ENCODE results near the gene SPRY2. TPM values are rescaled to one million over a fixed set of nuclear protein-coding genes. Genes with fewer than 3 reads are reported as not detected.

Gene SPRY2
- total RNA-seq, 5 donors from 2014 or later (not counting 1 experiment from before 2014, with no cell fraction given): 0.33 to 1.2 (median 0.55) TPM

DNA sequence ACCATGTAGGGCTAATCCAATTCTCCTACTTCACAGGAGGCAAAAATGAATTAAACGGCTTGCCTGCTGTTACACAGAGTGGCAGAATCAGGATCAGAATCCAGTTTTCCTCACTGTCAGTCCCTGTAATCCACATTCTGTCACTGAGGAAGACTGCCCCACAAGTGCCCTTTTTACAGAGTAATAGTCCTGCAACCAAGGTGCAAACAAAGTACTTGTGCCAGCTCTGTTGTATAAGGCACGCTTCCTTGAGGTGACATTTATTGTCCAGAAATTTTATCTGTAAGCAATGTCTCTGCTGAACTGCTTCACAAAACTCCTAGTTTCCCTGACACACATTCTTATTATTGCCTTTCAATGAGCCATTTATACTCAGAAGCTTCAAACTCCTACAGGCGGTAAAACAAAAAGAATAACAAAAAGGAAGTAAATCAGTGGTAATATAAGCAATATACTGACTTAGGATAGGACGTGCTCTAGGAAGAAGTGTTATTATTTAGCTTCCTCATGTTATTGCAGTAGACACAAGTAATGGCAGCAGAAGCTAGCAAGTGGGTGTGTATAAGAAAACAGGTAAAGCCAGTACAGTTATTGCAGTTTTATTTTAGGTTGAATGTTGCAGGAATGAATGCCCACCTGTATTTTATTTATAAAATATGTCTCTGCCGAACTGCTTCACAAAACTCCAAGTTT, 28.8 kb downstream of the SPRY2 start:
- H3K9me3 ChIP-seq: no peaks in the 10 kb centered on the region
- Mint-ChIP-seq H3K4me3 (no peak overlapping the region), H3K9me3 (no peaks in the 10 kb centered on the region), H3K27ac (no peak overlapping the region), H3K36me3 (no peaks in the 10 kb centered on the region), H3K27me3 (peaks cover 0 to 5% of the 10 kb centered on the region in 2 donors), H3K4me1 (no peaks in the 10 kb centered on the region)
- H3K36me3 ChIP-seq (ENCODE audit: control insufficient read depth in 2 of 2, extremely low read depth in 1 of 2, insufficient read depth in 1 of 2, low read length in 1 of 2): no peaks in the 10 kb centered on the region
- no peak for ATAC-seq (replicated peaks in 1 of 4)
- H3K4me1 ChIP-seq (ENCODE audit: control insufficient read depth in 1 of 2, extremely low read depth in 1 of 2, insufficient read depth in 2 of 2, low read length in 2 of 2): no peaks in the 10 kb centered on the region
- POLR2A ChIA-PET: no interaction called here
- no peak for DNase-seq
- no peaks in the 10 kb centered on the region for H3K27me3 ChIP-seq (replicated peaks in 1 of 2; ENCODE audit: control insufficient read depth in 2 of 2, extremely low read depth in 1 of 2, insufficient read depth in 2 of 2, low read length in 1 of 2)
- 43% methylated on average over 1 of the region's 5 CpGs for WGBS (ENCODE audit: insufficient coverage)
- no peak overlapping the region for H3K27ac ChIP-seq (ENCODE audit: low read length)
- CTCF ChIA-PET: interaction anchor here in 1 of 2 donors (0.6 kb wide), 1 partner anchor 8 kb away, joined by 5 read pairs; no protein-coding TSS in a partner anchor
- H3K4me3 ChIP-seq (ENCODE audit: control insufficient read depth in 1 of 2, extremely low read depth in 1 of 2, low read length in 1 of 2): no peak overlapping the region

DNA sequence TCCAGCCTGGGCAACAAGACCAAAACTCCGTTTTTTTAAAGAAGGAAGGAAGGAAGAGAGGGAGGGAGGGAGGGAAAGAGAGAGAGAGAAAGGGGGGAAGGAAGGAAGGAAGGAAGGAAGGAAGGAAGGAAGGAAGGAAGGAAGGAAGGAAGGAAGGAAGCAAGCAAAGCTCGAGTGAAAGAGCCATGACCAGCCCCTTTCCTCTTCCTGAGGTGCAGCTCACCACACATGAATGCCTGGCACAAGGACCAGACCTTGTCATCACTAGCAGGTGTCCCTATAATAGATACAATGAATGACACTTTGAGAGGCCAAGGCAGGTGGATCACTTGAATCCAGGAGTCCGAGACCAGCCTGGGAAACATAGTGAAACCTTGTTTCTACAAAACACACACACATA, 31.0 kb downstream of the SPRY2 start:
- H3K27ac Mint-ChIP-seq: no peak overlapping the region
- no peak for ATAC-seq (replicated peaks in 1 of 4)
- no peaks in the 10 kb centered on the region for H3K4me1 Mint-ChIP-seq
- H3K36me3 ChIP-seq (ENCODE audit: control insufficient read depth in 2 of 2, extremely low read depth in 1 of 2, insufficient read depth in 1 of 2, low read length in 1 of 2): no peaks in the 10 kb centered on the region
- H3K4me1 ChIP-seq (ENCODE audit: control insufficient read depth in 1 of 2, extremely low read depth in 1 of 2, insufficient read depth in 2 of 2, low read length in 2 of 2): no peaks in the 10 kb centered on the region
- H3K4me3 Mint-ChIP-seq: no peak overlapping the region
- H3K9me3 ChIP-seq: no peaks in the 10 kb centered on the region
- WGBS (ENCODE audit: insufficient coverage): no CpG with 5 or more reads among the region's 3 CpGs
- no peak overlapping the region for H3K27ac ChIP-seq (ENCODE audit: low read length)
- no peaks in the 10 kb centered on the region for H3K36me3 Mint-ChIP-seq
- no peaks in the 10 kb centered on the region for H3K27me3 ChIP-seq (replicated peaks in 1 of 2; ENCODE audit: control insufficient read depth in 2 of 2, extremely low read depth in 1 of 2, insufficient read depth in 2 of 2, low read length in 1 of 2)
- POLR2A ChIA-PET: no interaction called here
- no peaks in the 10 kb centered on the region for H3K9me3 Mint-ChIP-seq
- no peak for DNase-seq
- CTCF ChIA-PET: no interaction called here
- no peak overlapping the region for H3K4me3 ChIP-seq (ENCODE audit: control insufficient read depth in 1 of 2, extremely low read depth in 1 of 2, low read length in 1 of 2)
- peaks cover 0 to 5% of the 10 kb centered on the region in 2 donors for H3K27me3 Mint-ChIP-seq

DNA sequence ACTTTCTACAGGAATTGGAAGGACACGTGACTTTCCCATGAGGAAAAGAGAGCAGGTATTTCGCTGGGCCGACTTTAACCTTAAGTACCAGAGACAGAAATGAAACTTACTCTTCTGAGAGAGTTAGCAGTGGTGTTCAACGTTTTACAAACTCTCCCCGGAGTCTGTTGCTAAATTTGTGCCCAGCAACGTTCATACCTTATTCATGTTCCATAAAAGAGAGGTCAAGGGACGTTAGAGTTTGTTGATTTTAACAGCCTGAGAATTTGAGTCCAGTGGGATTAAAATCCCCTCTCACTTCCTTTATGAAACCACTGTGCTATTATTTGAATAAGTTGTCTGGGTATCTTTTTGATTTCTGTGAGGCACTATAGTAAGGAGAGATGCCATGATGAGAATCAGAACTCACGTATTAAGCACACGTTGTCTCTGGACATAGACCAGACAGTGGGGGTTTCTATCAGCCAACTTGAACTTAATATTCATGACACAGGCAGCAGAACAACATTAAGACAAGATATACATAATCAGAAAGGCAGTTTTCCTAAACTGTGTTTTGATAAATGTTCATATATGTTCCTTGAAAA, 33.4 kb downstream of the SPRY2 start:
- H3K27me3 Mint-ChIP-seq: no peaks in the 10 kb centered on the region
- no peak overlapping the region for H3K4me3 Mint-ChIP-seq
- H3K36me3 Mint-ChIP-seq: no peaks in the 10 kb centered on the region
- Histone ChIP-seq H3K27ac (ENCODE audit: low read length) (no peak overlapping the region), H3K27me3 (replicated peaks in 1 of 2; ENCODE audit: control insufficient read depth in 2 of 2, extremely low read depth in 1 of 2, insufficient read depth in 2 of 2, low read length in 1 of 2) (no peaks in the 10 kb centered on the region), H3K4me3 (ENCODE audit: control insufficient read depth in 1 of 2, extremely low read depth in 1 of 2, low read length in 1 of 2) (no peak overlapping the region), H3K36me3 (ENCODE audit: control insufficient read depth in 2 of 2, extremely low read depth in 1 of 2, insufficient read depth in 1 of 2, low read length in 1 of 2) (no peaks in the 10 kb centered on the region), H3K9me3 (no peaks in the 10 kb centered on the region), H3K4me1 (ENCODE audit: control insufficient read depth in 1 of 2, extremely low read depth in 1 of 2, insufficient read depth in 2 of 2, low read length in 2 of 2) (no peaks in the 10 kb centered on the region)
- ATAC-seq (replicated peaks in 1 of 4) (no peak), DNase-seq (no peak)
- H3K27ac Mint-ChIP-seq: no peak overlapping the region
- WGBS (ENCODE audit: insufficient coverage): no CpG with 5 or more reads among the region's 9 CpGs
- ChIA-PET POLR2A (no interaction called here), CTCF (no interaction called here)
- H3K4me1 Mint-ChIP-seq: no peaks in the 10 kb centered on the region
- no peaks in the 10 kb centered on the region for H3K9me3 Mint-ChIP-seq

DNA sequence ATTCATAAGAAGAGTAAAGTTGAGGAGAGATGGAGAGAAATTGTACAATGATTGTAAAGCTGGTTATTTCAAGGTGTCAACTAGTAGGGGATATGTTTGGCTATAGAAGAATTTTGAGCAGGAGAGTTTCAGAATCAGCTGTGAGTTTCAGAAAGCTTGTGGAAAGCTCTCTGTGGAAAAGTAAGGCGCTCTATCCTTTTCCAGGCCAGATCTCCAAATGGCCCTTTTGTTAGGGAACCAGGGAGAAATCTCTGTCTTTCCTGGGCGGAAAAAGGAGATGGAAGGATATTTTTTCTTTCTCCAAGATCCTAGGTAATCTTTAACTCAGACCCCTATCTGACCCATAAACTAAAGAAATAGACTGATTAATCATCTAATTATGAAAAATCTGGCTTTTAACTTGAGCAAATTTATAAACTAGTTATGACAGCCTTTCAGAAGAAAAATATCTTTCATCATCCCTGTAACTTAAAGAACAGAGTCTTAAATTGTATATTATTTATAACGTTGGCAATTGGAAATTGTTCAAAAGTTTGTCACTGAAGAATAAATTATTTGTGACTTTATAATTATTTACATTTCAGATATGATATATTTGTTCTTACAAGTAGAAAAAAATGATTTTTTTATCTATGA, 34.5 kb downstream of the SPRY2 start:
- H3K9me3 Mint-ChIP-seq: no peaks in the 10 kb centered on the region
- Histone ChIP-seq H3K36me3 (ENCODE audit: control insufficient read depth in 2 of 2, extremely low read depth in 1 of 2, insufficient read depth in 1 of 2, low read length in 1 of 2) (no peaks in the 10 kb centered on the region), H3K4me3 (ENCODE audit: control insufficient read depth in 1 of 2, extremely low read depth in 1 of 2, low read length in 1 of 2) (no peak overlapping the region), H3K9me3 (no peaks in the 10 kb centered on the region), H3K4me1 (ENCODE audit: control insufficient read depth in 1 of 2, extremely low read depth in 1 of 2, insufficient read depth in 2 of 2, low read length in 2 of 2) (no peaks in the 10 kb centered on the region), H3K27me3 (replicated peaks in 1 of 2; ENCODE audit: control insufficient read depth in 2 of 2, extremely low read depth in 1 of 2, insufficient read depth in 2 of 2, low read length in 1 of 2) (no peaks in the 10 kb centered on the region), H3K27ac (ENCODE audit: low read length) (no peak overlapping the region)
- H3K27ac Mint-ChIP-seq: no peak overlapping the region
- no peak for DNase-seq
- H3K27me3 Mint-ChIP-seq: no peaks in the 10 kb centered on the region
- H3K36me3 Mint-ChIP-seq: no peaks in the 10 kb centered on the region
- ChIA-PET CTCF (no interaction called here), POLR2A (no interaction called here)
- no peaks in the 10 kb centered on the region for H3K4me1 Mint-ChIP-seq
- WGBS (ENCODE audit: insufficient coverage): no CpG with 5 or more reads among the region's 3 CpGs
- H3K4me3 Mint-ChIP-seq: no peak overlapping the region
- no peak for ATAC-seq (replicated peaks in 1 of 4)

DNA sequence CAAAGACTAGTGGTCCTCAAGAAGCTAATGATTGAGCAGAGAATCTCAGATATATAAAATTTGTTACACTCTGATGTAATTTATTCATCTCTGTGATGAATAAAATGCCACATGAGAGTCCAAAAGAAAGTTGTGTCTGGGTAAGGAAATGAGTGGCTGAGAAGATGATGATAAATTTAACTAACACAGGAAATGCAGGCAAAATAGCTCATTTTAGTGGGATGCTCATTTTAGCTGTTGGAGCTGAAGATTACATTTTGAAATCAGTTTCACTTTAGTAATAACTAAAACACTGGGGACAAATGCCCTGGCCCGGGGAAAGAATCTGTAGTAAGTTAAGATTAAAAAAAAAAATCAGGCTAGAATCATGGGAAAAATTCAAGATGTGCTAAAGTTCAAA, 35.2 kb downstream of the SPRY2 start:
- H3K27ac Mint-ChIP-seq: no peak overlapping the region
- ChIA-PET POLR2A (no interaction called here), CTCF (interaction anchor here in 1 of 2 donors (0.6 kb wide), 2 partner anchors 36 to 81 kb away, joined by 3 to 5 read pairs; no protein-coding TSS in a partner anchor)
- no peaks in the 10 kb centered on the region for H3K27me3 Mint-ChIP-seq
- Histone ChIP-seq H3K36me3 (ENCODE audit: control insufficient read depth in 2 of 2, extremely low read depth in 1 of 2, insufficient read depth in 1 of 2, low read length in 1 of 2) (no peaks in the 10 kb centered on the region), H3K27ac (ENCODE audit: low read length) (no peak overlapping the region), H3K9me3 (no peaks in the 10 kb centered on the region), H3K27me3 (replicated peaks in 1 of 2; ENCODE audit: control insufficient read depth in 2 of 2, extremely low read depth in 1 of 2, insufficient read depth in 2 of 2, low read length in 1 of 2) (no peaks in the 10 kb centered on the region), H3K4me1 (ENCODE audit: control insufficient read depth in 1 of 2, extremely low read depth in 1 of 2, insufficient read depth in 2 of 2, low read length in 2 of 2) (no peaks in the 10 kb centered on the region), H3K4me3 (ENCODE audit: control insufficient read depth in 1 of 2, extremely low read depth in 1 of 2, low read length in 1 of 2) (no peak overlapping the region)
- no peak for ATAC-seq (replicated peaks in 1 of 4)
- no peaks in the 10 kb centered on the region for H3K36me3 Mint-ChIP-seq
- no peak overlapping the region for H3K4me3 Mint-ChIP-seq
- H3K4me1 Mint-ChIP-seq: no peaks in the 10 kb centered on the region
- no peaks in the 10 kb centered on the region for H3K9me3 Mint-ChIP-seq
- no peak for DNase-seq
- 60% methylated on average over 1 of the region's 1 CpG for WGBS (ENCODE audit: insufficient coverage)

DNA sequence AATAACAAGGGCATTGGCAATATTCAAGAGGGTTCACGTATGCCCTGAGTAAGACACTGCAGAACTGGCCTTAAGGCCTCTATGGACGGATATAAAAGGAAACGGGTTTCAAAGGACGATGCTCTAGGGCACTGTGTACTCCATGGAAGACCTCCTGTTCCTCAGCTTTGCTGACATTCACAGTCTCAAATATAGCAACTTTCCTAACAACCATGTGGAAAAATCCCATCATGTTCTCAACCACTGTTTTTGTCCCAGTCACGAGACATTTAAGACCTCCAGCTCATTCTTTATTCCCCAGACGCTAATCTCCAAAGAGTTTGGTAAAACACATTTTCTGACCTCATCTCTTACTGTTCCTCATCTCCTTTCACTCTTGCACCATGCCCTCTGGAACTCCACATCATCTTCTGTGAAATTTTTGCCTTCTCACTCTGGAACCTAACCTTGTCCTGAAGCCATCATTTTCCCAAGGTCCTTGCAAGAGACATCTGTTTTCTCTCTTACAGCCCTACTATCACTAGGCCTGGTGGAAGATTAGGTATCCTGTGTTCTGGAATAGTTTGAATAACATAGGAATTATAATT, 37.6 kb downstream of the SPRY2 start:
- 92% methylated on average over 6 of the region's 6 CpGs for WGBS (ENCODE audit: insufficient coverage)
- no peaks in the 10 kb centered on the region for H3K27me3 Mint-ChIP-seq
- H3K27ac ChIP-seq (ENCODE audit: low read length): no peak overlapping the region
- H3K9me3 ChIP-seq: no peaks in the 10 kb centered on the region
- ATAC-seq (replicated peaks in 1 of 4) (no peak), DNase-seq (no peak)
- H3K36me3 Mint-ChIP-seq: no peaks in the 10 kb centered on the region
- H3K4me3 Mint-ChIP-seq: no peak overlapping the region
- ChIA-PET CTCF (no interaction called here), POLR2A (no interaction called here)
- H3K4me1 Mint-ChIP-seq: no peaks in the 10 kb centered on the region
- H3K4me1 ChIP-seq (ENCODE audit: control insufficient read depth in 1 of 2, extremely low read depth in 1 of 2, insufficient read depth in 2 of 2, low read length in 2 of 2): no peaks in the 10 kb centered on the region
- no peaks in the 10 kb centered on the region for H3K36me3 ChIP-seq (ENCODE audit: control insufficient read depth in 2 of 2, extremely low read depth in 1 of 2, insufficient read depth in 1 of 2, low read length in 1 of 2)
- no peak overlapping the region for H3K27ac Mint-ChIP-seq
- H3K4me3 ChIP-seq (ENCODE audit: control insufficient read depth in 1 of 2, extremely low read depth in 1 of 2, low read length in 1 of 2): no peak overlapping the region
- no peaks in the 10 kb centered on the region for H3K9me3 Mint-ChIP-seq
- no peaks in the 10 kb centered on the region for H3K27me3 ChIP-seq (replicated peaks in 1 of 2; ENCODE audit: control insufficient read depth in 2 of 2, extremely low read depth in 1 of 2, insufficient read depth in 2 of 2, low read length in 1 of 2)
